Activated CD8-positive, alpha-beta memory T cell treated with anti-CD3 and anti-CD28 coated beads, Interleukin-2, amount 50 U/mL, for 1 hour (primary cell): ENCODE data around the gene SPSB3.

Experiments used
- DNase-seq: peaks from one replicate; pipeline ENCODE4 v3.0.0-alpha.2; 2020; ENCODE audit errors: extremely low read depth

SPSB3 gene

GRCh38 chr16:1763521-1764511 is 18.6 kb downstream of the SPSB3 start:
- no peak for DNase-seq

- no peak for DNase-seq
Observed at GRCh38 chr16:1762879-1763520, 19.4 kb downstream of the SPSB3 start.

- no peak for DNase-seq
Observed at GRCh38 chr16:1762196-1762878, 20.0 kb downstream of the SPSB3 start.

GRCh38 chr16:1761751-1762150 is 20.6 kb downstream of the SPSB3 start:
- DNase-seq, result no peak

GRCh38 chr16:1760911-1761310 is 21.5 kb downstream of the SPSB3 start:
- no peak for DNase-seq

GRCh38 chr16:1759511-1759910 is 22.9 kb downstream of the SPSB3 start:
- no peak for DNase-seq

- DNase-seq, result no peak
Observed at GRCh38 chr16:1758923-1759322, 23.4 kb downstream of the SPSB3 start.

- DNase-seq, result no peak
Observed at GRCh38 chr16:1757714-1758461, 24.5 kb downstream of the SPSB3 start.

- DNase-seq, result no peak
Observed at GRCh38 chr16:1754204-1754603, 28.2 kb downstream of the SPSB3 start.

GRCh38 chr16:1752853-1753252 is 29.5 kb downstream of the SPSB3 start:
- no peak for DNase-seq

- no peak for DNase-seq
Observed at GRCh38 chr16:1751946-1752345, 30.4 kb downstream of the SPSB3 start.

GRCh38 chr16:1749152-1750117 is 32.9 kb downstream of the SPSB3 start:
- no peak for DNase-seq

- DNase-seq, result no peak
Observed at GRCh38 chr16:1747934-1748333, 34.4 kb downstream of the SPSB3 start.

GRCh38 chr16:1746693-1747195 is 35.6 kb downstream of the SPSB3 start:
- DNase-seq, result no peak

GRCh38 chr16:1745900-1746692 is 36.3 kb downstream of the SPSB3 start:
- DNase-seq, result no peak

GRCh38 chr16:1745181-1745899 is 37.0 kb downstream of the SPSB3 start:
- DNase-seq, result no peak

- DNase-seq, result no peak
Observed at GRCh38 chr16:1744338-1744840, 38.0 kb downstream of the SPSB3 start.
